ENCODE results near the gene TMEM221.

The TMEM221 gene

DNA sequence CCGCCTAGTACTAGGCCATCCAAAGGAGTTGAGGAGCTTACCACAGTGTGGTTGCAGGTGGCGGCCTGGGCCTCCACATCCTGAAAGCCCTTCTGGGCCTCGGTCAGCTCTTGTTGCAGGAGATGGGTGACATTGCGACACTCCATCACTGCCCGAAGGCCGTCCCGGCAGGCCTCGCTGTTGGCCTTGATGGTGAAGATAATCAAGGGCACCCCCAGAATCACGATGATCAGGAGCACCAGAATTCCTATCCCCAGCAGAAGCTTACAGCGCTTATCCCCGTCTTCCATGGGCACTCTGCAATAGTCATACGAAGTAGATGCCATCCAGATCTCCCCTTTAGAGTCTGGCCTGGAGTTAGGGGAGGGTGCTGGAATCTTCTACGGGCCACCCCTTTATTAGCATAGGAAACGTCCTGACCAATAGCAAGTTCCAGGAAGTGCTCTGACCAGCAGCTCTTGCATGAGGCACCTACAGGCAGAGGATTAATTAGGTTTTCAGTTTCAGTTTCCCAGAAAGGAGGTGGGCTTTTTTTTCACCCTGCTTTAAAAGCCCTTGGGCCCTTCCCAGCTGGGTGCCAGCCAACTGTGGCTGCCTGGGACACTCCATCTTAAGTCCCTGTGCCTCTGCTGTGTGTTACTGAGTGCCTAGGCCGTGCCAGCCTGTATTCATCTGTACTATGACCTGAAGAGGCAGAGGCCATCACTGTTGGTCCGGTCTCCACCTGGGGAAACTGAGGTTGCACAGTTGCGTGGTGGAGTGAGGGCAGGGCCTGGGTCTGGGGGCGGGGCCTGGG lies 43.0 kb downstream of the TMEM221 start, which contains the start of gene BST2:
BST2 (minus strand) TSS at position 381 of the 796 bp plus-strand sequence; CDS start at position 326, 55 bp downstream.
- DNase-seq (ENCODE audit: low read depth) = peak; percentile 33

DNA sequence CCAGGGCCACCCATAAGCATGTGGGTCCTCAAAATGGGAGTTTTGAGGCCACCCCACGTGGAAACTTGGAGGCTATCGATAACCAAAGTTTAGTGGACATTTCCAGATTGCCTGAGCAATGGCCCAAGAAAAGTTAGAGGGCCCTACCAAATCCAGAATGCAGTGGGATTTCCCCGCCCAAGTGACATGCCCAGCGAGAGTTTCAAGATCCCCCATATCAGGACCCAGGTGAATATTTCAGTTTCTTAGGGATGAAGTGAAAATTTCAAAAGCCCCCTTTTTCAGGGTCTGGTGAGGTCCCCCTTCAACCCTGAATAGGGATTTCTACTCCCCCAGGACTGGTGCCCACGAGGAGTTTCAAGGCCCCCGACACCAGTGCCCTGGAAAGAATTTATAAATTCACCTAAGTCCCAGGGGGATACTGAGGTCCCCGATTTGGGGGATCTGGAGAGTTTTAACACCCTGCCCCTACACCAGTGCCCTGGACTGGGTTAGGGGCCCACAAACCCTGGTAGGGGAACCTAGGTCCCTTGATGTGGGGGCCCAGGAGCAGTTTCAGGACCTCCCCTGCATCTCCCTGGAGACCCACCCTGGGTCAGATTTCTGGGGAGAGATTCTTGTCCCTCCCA lies 43.7 kb downstream of the TMEM221 start:
- no peak for DNase-seq (ENCODE audit: low read depth)

DNA sequence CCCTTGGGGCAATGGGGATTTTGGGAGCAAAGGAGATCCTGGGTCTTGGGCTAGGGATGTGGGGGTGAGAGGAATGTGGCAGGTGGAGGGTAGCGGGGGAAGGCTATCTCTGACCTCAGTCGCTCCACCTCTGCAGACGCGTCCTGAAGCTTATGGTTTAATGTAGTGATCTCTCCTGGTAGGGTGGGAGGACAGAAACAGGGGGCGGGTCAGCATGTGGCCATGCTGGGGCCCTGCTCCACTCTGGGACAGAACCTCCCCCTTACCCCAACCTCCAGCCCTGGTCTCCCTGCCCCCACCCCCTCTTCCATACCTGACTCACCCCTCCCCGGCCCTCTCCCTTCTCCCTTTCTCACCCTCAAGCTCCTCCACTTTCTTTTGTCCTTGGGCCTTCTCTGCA lies 44.5 kb downstream of the TMEM221 start:
- DNase-seq (ENCODE audit: low read depth) = no peak

DNA sequence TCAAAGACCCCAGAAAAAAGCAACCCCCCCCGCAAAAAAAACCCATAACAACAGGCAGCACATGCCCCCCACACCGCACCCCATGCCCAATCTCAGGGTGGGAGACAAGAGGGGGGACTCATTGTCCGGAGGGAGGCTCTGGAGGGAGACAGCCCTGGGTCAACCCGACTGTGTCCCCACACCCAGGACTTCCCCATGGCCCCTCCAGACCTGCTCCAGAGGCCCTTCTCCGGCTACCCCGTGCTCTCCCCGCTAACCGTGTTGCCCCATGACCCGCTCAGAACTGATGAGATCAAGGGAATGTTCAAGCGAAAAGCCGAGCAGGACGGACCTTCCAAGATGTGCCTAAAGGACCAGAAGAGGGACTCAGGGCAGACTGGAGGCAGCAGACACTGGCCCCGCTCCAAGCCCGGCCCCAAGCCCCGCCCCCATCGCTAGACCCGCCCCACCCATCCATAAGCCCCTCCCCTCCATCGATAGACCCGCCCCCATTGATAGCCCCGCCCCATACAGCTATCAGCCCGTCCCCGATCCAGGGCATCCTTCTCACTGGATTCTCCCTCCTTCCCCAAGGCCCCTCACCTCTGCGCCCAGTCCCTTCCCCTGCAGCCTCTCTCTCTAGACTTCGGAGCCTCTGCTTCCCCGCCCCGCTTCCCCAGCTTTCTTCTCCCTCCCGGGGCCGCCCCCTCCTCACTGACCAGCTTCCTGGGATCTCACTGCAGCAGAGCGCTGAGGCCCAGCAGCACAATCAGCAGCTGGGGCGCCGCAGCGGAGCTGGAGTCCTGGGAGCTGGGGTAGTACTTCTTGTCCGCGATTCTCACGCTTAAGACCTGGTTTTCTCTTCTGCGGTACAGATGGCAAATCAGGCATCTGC lies 45.2 kb downstream of the TMEM221 start:
- DNase-seq (ENCODE audit: low read depth) = no peak

GRCh38 chr19:17401628-17402027 lies 46.8 kb downstream of the TMEM221 start:
- no peak for DNase-seq (ENCODE audit: low read depth)

GRCh38 chr19:17398902-17399527 lies 49.5 kb downstream of the TMEM221 start:
- DNase-seq (ENCODE audit: low read depth) = no peak

DNA sequence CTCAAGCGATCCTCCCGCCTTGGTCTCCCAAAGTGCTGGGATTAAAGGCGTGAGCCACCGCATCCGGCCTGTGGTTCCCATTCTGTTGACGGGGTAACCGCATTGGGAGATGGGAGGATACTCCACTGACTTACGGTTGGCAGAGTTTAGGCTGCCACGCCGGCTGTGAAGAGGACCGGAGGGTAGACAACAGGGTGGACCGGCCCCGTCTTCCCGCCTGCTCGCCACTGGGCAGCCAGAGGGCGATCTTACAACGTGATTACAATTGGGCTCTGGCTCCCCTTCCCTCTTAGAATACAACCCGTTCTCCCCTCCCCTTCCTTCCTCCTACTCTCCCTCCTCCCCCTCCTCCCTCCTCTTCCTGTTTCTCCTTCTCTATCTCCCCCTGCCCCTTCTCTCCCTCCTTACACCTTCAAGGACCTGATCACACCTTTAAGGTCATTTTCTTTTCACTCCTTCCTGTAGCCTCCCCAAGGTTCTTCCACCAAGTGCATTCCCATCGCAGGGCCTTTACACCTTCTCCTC lies 53.5 kb downstream of the TMEM221 start:
- no peak for DNase-seq (ENCODE audit: low read depth)

GRCh38 chr19:17393914-17394313 lies 54.6 kb downstream of the TMEM221 start, which contains the start of gene CCDC194:
CCDC194 (minus strand) TSS chr19:17394196; CDS start chr19:17394158, 38 bp downstream.
- DNase-seq (ENCODE audit: low read depth) = no peak

GRCh38 chr19:17393002-17393401 lies 55.5 kb downstream of the TMEM221 start:
- DNase-seq (ENCODE audit: low read depth) = no peak

DNA sequence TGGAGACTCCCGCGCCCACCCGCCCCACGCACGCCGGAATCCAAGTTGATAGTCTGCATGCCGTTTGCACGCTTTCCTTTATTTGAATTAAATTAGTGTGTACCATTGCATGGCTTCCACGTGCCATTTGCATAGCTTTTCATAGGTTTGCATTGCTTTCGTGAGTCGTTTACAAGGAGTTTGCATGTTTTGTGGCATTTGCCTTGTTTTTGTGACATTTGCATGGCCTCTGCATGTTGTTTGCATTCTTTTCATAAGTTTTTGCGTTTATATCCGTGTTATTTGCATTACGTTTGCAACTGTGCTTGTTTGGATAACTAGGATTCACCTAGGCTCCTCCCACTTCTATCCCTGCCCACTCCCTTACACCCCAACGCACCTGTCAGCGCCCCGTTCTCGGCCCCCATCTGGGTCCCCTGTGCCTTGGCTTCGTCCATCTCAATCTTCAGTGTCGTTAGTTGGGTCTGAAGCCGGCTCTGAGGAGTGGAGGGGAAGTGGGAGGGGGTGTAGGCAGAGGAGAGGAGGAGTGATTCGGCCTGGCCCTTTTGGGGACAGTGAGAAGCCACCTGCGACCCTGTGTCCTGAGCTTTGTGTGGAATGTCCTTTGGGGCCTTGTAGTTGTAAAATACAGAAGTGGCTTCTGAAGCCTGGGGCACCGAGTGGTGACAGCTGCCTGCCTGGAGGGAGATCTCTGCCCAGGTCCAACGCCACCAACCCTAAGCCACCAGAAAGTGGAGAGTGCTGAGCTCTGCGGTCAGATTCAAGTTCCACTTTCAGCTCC lies 56.9 kb downstream of the TMEM221 start:
- DNase-seq (ENCODE audit: low read depth) = no peak

GRCh38 chr19:17390665-17391370 lies 57.6 kb downstream of the TMEM221 start:
- DNase-seq (ENCODE audit: low read depth) = peak; percentile 91

DNA sequence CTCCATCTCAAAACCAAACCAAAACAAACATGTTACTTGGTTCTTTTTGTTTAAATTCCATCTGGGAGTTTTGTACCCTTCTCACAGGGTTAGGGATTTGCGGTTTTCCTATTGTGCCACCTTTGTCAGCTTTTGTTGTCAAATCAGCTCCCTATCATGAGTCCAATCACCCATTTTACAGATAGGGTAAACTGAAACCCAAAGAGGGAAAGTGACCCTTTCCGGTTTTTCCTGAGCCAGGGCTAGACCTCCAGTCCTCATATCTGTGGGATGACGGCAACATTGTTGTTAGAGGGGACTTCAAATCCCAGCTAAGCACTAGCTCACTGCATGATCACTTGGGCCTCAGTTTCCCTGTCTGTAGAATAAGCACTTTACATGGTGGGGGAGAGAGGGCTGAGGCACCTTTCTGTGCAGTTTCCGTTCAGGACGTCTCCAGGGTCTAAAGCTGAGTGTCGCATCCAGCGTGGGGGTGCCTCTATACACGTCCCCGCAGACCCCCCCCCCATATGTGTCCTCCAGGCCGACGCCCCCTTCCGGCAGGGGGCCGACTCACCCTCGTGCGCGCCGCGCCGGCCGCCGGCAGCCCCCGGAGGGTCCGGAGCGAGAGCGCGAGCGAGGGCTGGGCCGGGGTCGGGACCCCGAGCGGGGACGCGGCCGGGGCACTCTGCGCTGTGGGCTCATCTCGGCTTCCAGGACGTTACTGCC lies 58.4 kb downstream of the TMEM221 start:
- no peak for DNase-seq (ENCODE audit: low read depth)

DNA sequence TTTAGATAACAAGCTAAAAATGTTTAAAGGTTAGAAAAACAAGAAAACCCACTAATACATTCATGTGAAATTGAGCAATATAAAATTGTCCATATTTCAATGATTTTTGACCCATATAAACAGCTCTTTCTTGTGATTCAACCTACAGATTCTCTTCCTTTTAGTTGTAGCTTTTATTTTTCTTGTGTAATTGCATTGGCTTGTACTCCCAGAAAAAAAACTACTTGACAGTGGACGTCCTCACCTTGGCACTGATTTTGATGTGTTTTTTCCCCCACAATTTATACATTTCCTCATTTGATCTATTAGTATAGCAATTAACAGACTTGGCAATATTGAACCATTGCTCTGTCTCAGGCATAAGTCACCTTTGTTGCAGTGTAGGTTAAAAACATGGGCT lies 59.2 kb downstream of the TMEM221 start:
- DNase-seq (ENCODE audit: low read depth) = no peak

- DNase-seq (ENCODE audit: low read depth) = peak; percentile 38
Observed at GRCh38 chr19:17385878-17386611, 62.4 kb downstream of the TMEM221 start.
